Stimulated activated CD4-positive, alpha-beta T cell treated with anti-CD3 and anti-CD28 coated beads, TNF-alpha, amount 100 ng/mL, for 48 hours (primary cell): ENCODE measurements around the gene ABCG4.
"Not testable (repeated sequence)": the region's sequence is repeated elsewhere in the genome, so short reads cannot be mapped to it uniquely, and the experiment has no call there.

Source experiments
- DNase-seq, 3 donors: peaks; one replicate each; pipeline ENCODE4 v3.0.0-alpha.2; 2020; ENCODE audit warnings: low read depth in 3 of 3

The ABCG4 gene

GRCh38 chr11:119149018-119149785, at the start of gene ABCG4:
Gene ABCG4, plus strand, starts transcription at chr11:119149052. Its CDS starts 914 bp downstream, at chr11:119149966.
- DNase-seq = peak in 1 of 3 donors; percentile 28

- DNase-seq = no peak
These were observed 49.1 kb upstream of the ABCG4 start for GRCh38 chr11:119099711-119100110.

- no peak for DNase-seq
These were observed 48.4 kb upstream of the ABCG4 start for GRCh38 chr11:119100246-119100970.

GRCh38 chr11:119100994-119101758, 47.7 kb upstream of the ABCG4 start:
- DNase-seq = no peak

GRCh38 chr11:119101759-119102423, 47.0 kb upstream of the ABCG4 start, which contains the start of gene DPAGT1:
Gene DPAGT1, minus strand, starts transcription at chr11:119101853. Its CDS starts 198 bp downstream, at chr11:119101655.
- peak; percentile 73 to 81 (median 79) for DNase-seq

- DNase-seq = not testable (repeated sequence)
These were observed 45.6 kb upstream of the ABCG4 start for GRCh38 chr11:119103161-119103664.

- DNase-seq = no peak
These were observed 45.1 kb upstream of the ABCG4 start for GRCh38 chr11:119103793-119104192.

- peak; percentile 71 to 86 (median 84) for DNase-seq
These were observed 42.0 kb upstream of the ABCG4 start, which contains the start of gene C2CD2L for GRCh38 chr11:119106564-119107537. Gene C2CD2L, plus strand, starts transcription at chr11:119107344. Its CDS starts 398 bp downstream, at chr11:119107742.

GRCh38 chr11:119107538-119108145, 41.2 kb upstream of the ABCG4 start:
- DNase-seq = no peak

GRCh38 chr11:119108146-119108856, 40.6 kb upstream of the ABCG4 start:
- DNase-seq = peak in 1 of 3 donors; percentile 31

- no peak for DNase-seq
These were observed 40.0 kb upstream of the ABCG4 start for GRCh38 chr11:119108857-119109221.

GRCh38 chr11:119109843-119110242, 39.0 kb upstream of the ABCG4 start:
- no peak for DNase-seq

- no peak for DNase-seq
These were observed 38.4 kb upstream of the ABCG4 start for GRCh38 chr11:119110439-119110838.

- DNase-seq = no peak
These were observed 37.4 kb upstream of the ABCG4 start for GRCh38 chr11:119111361-119111925.

GRCh38 chr11:119112314-119113020, 36.4 kb upstream of the ABCG4 start:
- no peak for DNase-seq

- DNase-seq = no peak
These were observed 35.1 kb upstream of the ABCG4 start for GRCh38 chr11:119113716-119114115.

- DNase-seq = no peak
These were observed 34.5 kb upstream of the ABCG4 start for GRCh38 chr11:119114351-119114750.
